HCT116 (cell line): ENCODE measurements around the gene MANSC1.

Source experiments
- EGR1 ChIP-seq: IDR thresholded peaks from 2 replicates; pipeline ENCODE4 v1.6.1; 2012; ENCODE audit warnings: low read depth
- EZH2 ChIP-seq: fragments of 200-600 bp; sonication (generic); IDR thresholded peaks from 2 replicates; pipeline ENCODE4 v1.6.1; 2017; ENCODE audit warnings: antibody characterized with exemption, mixed run types
- JUND ChIP-seq: IDR thresholded peaks from 2 replicates; pipeline ENCODE4 v1.6.1; 2012
- POLR2A ChIP-seq: IDR thresholded peaks from 2 replicates; pipeline ENCODE4 v1.7.0; 2011; ENCODE audit warnings: borderline replicate concordance; ENCODE audit not compliant: insufficient read depth, insufficient read length; ENCODE audit errors: extremely low read depth
- SP1 ChIP-seq: IDR thresholded peaks from 2 replicates; pipeline ENCODE4 v1.6.1; 2012; ENCODE audit warnings: low read depth
- TCF7L2 ChIP-seq: IDR thresholded peaks from 2 replicates; pipeline ENCODE4 v1.7.0; 2011; ENCODE audit warnings: borderline replicate concordance, inconsistent platforms; ENCODE audit not compliant: insufficient read depth, insufficient read length; ENCODE audit errors: extremely low read depth
- YY1 ChIP-seq: IDR thresholded peaks from 2 replicates; pipeline ENCODE4 v1.6.1; 2011; ENCODE audit warnings: low read length, low read depth, moderate library complexity, mild to moderate bottlenecking; ENCODE audit not compliant: insufficient replicate concordance; ENCODE audit errors: extremely low read depth
- ZNF274 ChIP-seq: fragments of 200-500 bp; sonication (Bioruptor generic); IDR thresholded peaks from 2 replicates; pipeline ENCODE4 v1.6.1; 2014; ENCODE audit warnings: mild to moderate bottlenecking, low read depth, low read length, inconsistent platforms
- TF ChIP-seq, protein P1 (sequence below), 3 experiments: fragments of 200-600 bp in 1 of 3; sonication (generic) in 1 of 3; IDR thresholded peaks in 2 of 3; conservative IDR thresholded peaks in 1 of 3; 2 replicates each; pipeline ENCODE4 v1.5.1; 2012 to 2017; ENCODE audit warnings: low read depth in 2 of 3, low read length in 2 of 3, antibody characterized with exemption in 1 of 3, borderline replicate concordance in 1 of 3, control low read depth in 1 of 3, mild to moderate bottlenecking in 1 of 3, mixed read lengths in 1 of 3, mixed run types in 1 of 3, moderate library complexity in 1 of 3; ENCODE audit not compliant: insufficient read depth in 1 of 3
- TF ChIP-seq, protein P2 (sequence below): IDR thresholded peaks from 2 replicates; pipeline ENCODE4 v1.6.1; 2012
- TF ChIP-seq, protein P3 (sequence below): IDR thresholded peaks from 2 replicates; pipeline ENCODE4 v1.6.1; 2011; ENCODE audit warnings: mild to moderate bottlenecking, low read length, moderate library complexity; ENCODE audit not compliant: insufficient replicate concordance; ENCODE audit errors: extremely low read depth

DNA sequence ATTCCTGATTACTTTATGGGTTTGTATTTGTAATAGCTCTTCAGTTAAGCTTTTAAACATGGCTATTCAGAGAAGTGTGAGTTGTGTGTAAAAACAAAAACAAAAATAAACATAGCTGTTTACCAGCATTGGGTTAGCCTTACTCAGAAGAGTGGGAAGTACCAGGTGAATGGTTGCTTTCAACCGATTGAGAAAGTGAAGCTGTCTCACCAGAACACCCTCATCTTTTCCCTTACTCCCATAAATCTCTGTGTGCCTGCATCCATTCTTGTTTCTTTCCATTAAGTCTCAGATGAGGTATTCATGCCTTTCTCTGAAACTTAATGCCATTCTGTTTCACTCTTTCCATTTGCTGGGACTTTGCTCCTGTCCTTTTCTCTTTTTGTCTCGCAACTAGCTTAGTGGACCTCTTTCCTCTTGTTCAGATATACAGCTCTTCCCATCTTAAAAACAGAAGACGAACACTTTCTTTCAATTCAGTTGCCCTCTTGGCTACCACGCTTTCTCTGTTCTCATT lies 17.5 kb upstream of the MANSC1 start:
- no peak for TF ChIP-seq SP1
- TF ChIP-seq, protein P1, sequence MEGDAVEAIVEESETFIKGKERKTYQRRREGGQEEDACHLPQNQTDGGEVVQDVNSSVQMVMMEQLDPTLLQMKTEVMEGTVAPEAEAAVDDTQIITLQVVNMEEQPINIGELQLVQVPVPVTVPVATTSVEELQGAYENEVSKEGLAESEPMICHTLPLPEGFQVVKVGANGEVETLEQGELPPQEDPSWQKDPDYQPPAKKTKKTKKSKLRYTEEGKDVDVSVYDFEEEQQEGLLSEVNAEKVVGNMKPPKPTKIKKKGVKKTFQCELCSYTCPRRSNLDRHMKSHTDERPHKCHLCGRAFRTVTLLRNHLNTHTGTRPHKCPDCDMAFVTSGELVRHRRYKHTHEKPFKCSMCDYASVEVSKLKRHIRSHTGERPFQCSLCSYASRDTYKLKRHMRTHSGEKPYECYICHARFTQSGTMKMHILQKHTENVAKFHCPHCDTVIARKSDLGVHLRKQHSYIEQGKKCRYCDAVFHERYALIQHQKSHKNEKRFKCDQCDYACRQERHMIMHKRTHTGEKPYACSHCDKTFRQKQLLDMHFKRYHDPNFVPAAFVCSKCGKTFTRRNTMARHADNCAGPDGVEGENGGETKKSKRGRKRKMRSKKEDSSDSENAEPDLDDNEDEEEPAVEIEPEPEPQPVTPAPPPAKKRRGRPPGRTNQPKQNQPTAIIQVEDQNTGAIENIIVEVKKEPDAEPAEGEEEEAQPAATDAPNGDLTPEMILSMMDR (IDR thresholded peaks at IDR 0.05 in 2 of 3, conservative IDR thresholded peaks at IDR 0.05 in 1 of 3; ENCODE audit: borderline replicate concordance in 1 of 3, insufficient read depth in 1 of 3, low read depth in 2 of 3, low read length in 2 of 3) = no peak
- TF ChIP-seq, protein P2, sequence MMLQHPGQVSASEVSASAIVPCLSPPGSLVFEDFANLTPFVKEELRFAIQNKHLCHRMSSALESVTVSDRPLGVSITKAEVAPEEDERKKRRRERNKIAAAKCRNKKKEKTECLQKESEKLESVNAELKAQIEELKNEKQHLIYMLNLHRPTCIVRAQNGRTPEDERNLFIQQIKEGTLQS = no peak
- TF ChIP-seq TCF7L2 = no peak
- no peak for TF ChIP-seq EGR1
- no peak for TF ChIP-seq YY1
- TF ChIP-seq EZH2 = no peak
- TF ChIP-seq ZNF274 = no peak
- TF ChIP-seq JUND = no peak
- TF ChIP-seq, protein P3, sequence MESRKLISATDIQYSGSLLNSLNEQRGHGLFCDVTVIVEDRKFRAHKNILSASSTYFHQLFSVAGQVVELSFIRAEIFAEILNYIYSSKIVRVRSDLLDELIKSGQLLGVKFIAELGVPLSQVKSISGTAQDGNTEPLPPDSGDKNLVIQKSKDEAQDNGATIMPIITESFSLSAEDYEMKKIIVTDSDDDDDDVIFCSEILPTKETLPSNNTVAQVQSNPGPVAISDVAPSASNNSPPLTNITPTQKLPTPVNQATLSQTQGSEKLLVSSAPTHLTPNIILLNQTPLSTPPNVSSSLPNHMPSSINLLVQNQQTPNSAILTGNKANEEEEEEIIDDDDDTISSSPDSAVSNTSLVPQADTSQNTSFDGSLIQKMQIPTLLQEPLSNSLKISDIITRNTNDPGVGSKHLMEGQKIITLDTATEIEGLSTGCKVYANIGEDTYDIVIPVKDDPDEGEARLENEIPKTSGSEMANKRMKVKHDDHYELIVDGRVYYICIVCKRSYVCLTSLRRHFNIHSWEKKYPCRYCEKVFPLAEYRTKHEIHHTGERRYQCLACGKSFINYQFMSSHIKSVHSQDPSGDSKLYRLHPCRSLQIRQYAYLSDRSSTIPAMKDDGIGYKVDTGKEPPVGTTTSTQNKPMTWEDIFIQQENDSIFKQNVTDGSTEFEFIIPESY = no peak
- TF ChIP-seq POLR2A = no peak
